Measurements from ENCODE around the gene KLC3.
A peak's percentile ranks its signal among the peaks of the same experiment; 100 is the strongest.

KLC3 gene

DNA sequence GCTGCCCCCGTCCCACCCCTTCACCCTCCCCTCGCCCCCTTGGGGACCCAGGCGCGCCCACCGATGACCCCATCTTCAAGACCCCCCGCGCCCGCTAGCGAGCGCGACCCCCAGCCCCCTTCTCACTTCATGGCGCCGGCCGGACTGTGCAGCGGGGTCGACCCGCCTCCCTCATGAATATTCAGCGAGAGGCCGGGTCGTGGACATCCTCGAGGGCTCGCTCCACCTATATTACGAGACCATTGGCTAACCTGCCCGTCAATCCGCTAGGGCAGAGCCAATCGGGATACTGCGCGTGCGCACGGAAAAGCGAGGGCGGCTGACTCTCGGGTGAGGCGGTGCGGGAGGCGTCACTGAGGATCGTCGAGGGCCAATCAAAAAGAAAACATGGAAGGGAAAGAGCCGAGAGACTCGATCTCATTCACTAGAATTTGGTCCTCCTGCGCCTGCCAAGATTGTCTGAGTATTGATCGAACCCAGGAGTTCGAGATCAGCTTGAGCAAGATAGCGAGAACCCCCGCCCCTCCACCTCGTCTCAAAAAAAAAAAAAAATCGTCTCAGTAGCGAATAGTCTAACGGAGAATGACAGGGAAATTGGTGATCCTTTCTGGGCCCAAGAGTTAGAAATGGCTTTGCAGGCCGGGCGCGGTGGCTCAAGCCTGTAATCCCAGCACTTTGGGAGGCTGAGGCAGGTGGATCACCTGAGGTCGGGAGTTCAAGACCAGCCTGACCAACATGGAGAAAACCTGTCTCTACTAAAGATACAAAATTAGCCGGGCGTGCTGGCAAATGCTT lies 30.1 kb downstream of the KLC3 start, which contains the start of gene ERCC2:
Gene ERCC2, minus strand, starts transcription at position 164 of the 795 bp plus-strand sequence. Its CDS starts 33 bp downstream, at position 131.
- DNase-seq: peak; percentile 100
- Mint-ChIP-seq H3K27me3 (ENCODE audit: low read depth, poor library complexity) (peaks cover 7% of the 10 kb centered on the region), H3K4me1 (peaks cover 36% of the 10 kb centered on the region), H3K9me3 (no peaks in the 10 kb centered on the region), H3K4me3 (peak within 1 kb of the TSS; percentile 87), H3K36me3 (ENCODE audit: low read depth) (peaks cover 11% of the 10 kb centered on the region), H3K27ac (peak within 1 kb of the TSS; percentile 99)
- TF ChIP-seq, protein P1, sequence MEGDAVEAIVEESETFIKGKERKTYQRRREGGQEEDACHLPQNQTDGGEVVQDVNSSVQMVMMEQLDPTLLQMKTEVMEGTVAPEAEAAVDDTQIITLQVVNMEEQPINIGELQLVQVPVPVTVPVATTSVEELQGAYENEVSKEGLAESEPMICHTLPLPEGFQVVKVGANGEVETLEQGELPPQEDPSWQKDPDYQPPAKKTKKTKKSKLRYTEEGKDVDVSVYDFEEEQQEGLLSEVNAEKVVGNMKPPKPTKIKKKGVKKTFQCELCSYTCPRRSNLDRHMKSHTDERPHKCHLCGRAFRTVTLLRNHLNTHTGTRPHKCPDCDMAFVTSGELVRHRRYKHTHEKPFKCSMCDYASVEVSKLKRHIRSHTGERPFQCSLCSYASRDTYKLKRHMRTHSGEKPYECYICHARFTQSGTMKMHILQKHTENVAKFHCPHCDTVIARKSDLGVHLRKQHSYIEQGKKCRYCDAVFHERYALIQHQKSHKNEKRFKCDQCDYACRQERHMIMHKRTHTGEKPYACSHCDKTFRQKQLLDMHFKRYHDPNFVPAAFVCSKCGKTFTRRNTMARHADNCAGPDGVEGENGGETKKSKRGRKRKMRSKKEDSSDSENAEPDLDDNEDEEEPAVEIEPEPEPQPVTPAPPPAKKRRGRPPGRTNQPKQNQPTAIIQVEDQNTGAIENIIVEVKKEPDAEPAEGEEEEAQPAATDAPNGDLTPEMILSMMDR (IDR thresholded peaks at IDR 0.05): no peak

DNA sequence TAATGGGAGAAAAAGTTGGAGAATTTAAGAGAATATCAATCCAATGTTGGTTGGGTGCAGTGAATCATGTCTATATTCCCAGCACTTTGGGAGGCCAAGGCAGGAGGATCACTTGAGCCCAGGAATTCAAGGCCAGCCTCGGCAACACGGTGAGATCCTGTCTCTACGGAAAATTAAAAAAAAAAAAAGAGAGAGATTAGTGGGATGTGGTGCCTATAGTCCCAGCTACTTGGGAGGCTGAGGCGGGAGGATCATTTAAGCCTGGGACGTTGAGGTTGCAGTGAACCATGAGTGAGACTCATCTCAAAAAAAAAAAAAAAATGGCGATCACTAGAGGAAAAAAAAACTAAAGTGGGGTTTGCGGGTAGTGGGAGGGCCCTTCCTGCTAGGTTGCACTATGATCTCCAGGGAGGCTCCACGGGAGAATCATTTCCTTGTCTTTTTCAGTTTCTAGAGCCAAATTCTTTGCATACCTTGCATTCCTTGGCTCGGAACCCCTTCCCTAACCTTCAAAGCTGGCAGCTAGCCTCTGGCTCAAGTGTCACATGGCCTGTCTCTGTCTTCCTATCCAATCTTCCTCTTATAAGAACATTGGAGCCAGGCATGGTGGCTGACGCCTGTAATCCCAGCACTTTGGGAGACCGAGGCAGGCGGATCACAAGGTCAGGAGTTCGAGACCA lies 35.6 kb downstream of the KLC3 start:
- Mint-ChIP-seq H3K4me1 (peaks cover 29% of the 10 kb centered on the region), H3K36me3 (ENCODE audit: low read depth) (no peaks in the 10 kb centered on the region), H3K27ac (peak overlapping the region; percentile 64), H3K27me3 (ENCODE audit: low read depth, poor library complexity) (peaks cover 3% of the 10 kb centered on the region), H3K4me3 (no peak overlapping the region), H3K9me3 (no peaks in the 10 kb centered on the region)
- TF ChIP-seq, protein P1 (IDR thresholded peaks at IDR 0.05): no peak
- peak; percentile 50 for DNase-seq

DNA sequence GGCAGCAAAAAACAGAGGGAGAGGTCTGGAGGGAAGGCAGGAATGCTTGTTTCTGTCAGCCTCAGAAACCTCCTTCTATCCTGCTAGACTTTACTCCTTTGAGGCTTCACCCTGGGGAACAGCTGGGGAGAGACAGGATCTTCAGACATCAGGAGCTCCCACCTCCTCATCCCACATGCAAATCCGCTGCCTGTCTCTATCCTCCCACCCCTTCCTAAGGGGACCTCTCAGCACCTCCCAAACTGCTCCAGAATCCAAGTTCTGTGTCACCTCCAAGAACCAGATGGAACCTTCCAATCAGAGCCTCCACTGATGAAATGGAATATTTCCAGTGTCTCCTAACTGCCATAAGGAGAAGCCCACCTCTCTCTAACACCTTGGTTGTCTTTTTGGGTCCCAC lies 39.6 kb downstream of the KLC3 start:
- Mint-ChIP-seq H3K36me3 (ENCODE audit: low read depth) (no peaks in the 10 kb centered on the region), H3K27ac (no peak overlapping the region), H3K27me3 (ENCODE audit: low read depth, poor library complexity) (peaks cover 14% of the 10 kb centered on the region), H3K4me3 (no peak overlapping the region), H3K9me3 (no peaks in the 10 kb centered on the region), H3K4me1 (peaks cover 12% of the 10 kb centered on the region)
- TF ChIP-seq, protein P1 (IDR thresholded peaks at IDR 0.05): no peak
- DNase-seq: no peak

DNA sequence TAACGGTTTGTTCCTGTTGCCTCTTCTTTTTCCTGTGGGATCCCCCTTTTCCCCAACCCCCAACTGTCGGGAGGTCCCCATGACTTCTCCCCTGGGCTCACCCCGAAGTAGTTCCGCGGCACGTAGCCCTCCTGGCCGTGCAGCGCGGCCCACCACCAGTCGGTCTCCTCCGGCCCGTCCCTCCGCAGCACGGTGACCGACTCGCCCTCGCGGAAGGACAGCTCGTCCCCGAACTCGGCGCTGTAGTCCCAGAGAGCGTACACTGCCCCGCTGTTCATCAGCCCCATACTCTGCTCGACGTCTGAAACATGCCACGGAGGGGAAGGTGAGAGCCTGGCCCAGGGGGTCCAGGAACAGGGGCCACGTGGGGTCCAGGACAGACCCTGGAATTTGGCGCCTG lies 41.9 kb downstream of the KLC3 start:
- Mint-ChIP-seq H3K27me3 (ENCODE audit: low read depth, poor library complexity) (peaks cover 35% of the 10 kb centered on the region), H3K4me1 (no peaks in the 10 kb centered on the region), H3K4me3 (no peak overlapping the region), H3K9me3 (no peaks in the 10 kb centered on the region), H3K36me3 (ENCODE audit: low read depth) (no peaks in the 10 kb centered on the region), H3K27ac (no peak overlapping the region)
- DNase-seq: no peak
- TF ChIP-seq, protein P1 (IDR thresholded peaks at IDR 0.05): no peak

DNA sequence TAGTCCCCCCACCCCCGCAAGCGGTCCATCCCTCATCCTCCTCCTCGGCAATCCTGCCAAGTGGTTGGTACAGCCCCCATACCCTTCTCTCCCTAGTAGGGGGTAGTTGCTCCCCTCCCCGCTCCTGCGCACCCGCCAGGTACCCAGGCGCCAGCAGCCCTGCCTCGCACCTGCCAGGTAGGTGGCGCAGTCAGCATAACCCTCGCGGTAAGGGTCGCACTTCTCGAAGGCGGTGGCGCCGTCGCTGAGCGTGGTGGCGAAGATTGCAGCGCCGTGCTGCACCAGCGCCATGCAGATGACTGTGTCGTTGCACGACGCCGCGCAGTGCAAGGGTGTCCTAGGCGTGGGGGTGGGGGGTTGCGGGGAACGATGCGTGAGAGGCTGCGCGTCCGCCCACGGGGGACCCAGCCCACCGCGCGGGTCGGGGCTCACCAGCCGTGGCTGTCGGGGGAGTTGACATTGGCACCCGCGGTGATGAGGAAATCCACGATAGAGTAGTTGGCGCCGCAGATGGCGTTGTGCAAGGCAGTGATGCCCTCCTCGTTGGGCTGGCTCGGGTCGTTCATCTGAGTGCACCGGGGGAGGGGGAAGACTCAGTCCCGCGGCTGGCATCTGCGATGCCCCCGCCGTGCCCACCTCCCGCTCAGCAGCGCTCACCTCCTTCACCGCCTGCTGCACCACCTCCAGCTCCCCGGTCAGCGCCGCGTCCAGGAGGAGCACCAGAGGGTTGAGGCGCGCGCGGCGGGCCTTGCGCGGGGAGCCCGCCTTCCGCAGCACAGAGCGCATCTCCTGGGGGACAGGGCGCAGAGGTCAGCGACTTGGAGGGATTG lies 45.1 kb downstream of the KLC3 start:
- TF ChIP-seq, protein P1 (IDR thresholded peaks at IDR 0.05): no peak
- peaks cover 52% of the 10 kb centered on the region for H3K27me3 Mint-ChIP-seq (ENCODE audit: low read depth, poor library complexity)
- no peaks in the 10 kb centered on the region for H3K9me3 Mint-ChIP-seq
- no peaks in the 10 kb centered on the region for H3K4me1 Mint-ChIP-seq
- no peaks in the 10 kb centered on the region for H3K36me3 Mint-ChIP-seq (ENCODE audit: low read depth)
- no peak overlapping the region for H3K27ac Mint-ChIP-seq
- DNase-seq: no peak
- H3K4me3 Mint-ChIP-seq: no peak overlapping the region

Data from nephron progenitor cell (in vitro differentiated cells).